GM18526 (cell line): ENCODE results near the gene CORO1C.
A peak's percentile ranks its signal among the peaks of the same experiment; 100 is the strongest.

Source experiments
- POLR2A ChIP-seq: IDR thresholded peaks from 3 replicates; pipeline ENCODE4 v1.6.1; 2011; ENCODE audit not compliant: insufficient read length; ENCODE audit errors: extremely low read depth

CORO1C gene

DNA sequence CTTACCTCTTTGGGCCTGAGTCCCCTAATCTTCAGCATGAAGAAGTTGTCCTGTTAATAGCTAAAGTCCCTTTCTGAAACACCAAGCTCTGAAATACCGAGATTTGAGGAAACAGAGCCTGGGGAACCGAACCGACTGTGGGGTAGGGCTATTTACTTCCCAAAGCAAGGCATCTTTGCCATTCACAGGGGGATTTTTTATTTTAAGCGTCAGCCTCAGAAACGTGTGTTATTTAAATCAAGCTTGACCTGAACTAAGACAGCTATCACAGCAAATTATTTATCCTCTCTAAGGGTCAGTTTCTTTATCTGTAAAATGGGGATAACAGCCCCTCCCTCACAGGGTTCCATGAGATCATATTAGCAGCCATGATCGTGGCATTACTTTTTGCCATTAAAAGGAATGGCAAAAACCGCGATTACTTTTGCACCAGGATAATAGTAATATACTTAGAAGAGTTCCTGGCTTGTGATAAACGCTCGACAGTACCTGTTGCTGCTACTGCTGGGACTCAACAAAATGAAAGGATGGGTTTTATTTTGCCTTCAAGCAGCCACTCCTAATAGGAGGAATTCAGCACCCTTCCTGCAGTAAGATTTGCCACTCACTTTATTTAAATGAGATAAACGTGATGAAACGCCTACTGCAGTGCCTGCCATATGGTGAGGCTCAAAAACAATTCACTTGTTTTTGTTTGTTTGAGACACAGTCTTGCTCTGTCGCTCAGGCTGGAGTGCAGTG, 1.3 kb upstream of the CORO1C start:
- TF ChIP-seq POLR2A: no peak

DNA sequence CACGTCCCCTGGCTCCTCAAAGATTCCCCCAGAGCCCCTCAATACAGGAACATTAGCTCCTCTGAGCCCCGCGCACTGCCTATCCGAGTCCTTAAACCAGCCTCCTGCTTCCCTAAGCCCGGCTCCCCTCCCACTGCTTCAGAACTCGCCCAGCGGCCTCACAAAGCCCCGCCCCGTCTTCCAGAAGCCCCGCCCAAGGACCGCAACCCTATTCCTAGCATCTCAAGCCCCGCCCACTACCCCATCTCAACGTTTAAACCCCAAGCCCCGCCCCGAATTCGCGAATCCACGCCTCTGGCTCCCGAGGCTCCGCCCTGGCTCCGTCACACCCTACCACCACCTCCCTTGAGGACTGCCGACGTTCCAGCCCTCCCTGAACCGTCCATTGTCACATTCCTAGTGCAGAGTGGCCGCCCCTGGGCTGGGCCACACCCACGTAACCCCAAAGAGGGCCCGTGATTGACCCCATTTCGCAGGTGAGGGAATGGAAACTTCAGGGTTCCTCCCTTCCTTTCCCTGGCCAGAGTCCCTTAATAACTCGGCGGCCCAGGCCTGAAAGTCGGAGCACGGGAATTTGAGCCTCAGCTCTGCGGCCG, 646 bp upstream of the CORO1C start:
- peak; percentile 24 for TF ChIP-seq POLR2A

DNA sequence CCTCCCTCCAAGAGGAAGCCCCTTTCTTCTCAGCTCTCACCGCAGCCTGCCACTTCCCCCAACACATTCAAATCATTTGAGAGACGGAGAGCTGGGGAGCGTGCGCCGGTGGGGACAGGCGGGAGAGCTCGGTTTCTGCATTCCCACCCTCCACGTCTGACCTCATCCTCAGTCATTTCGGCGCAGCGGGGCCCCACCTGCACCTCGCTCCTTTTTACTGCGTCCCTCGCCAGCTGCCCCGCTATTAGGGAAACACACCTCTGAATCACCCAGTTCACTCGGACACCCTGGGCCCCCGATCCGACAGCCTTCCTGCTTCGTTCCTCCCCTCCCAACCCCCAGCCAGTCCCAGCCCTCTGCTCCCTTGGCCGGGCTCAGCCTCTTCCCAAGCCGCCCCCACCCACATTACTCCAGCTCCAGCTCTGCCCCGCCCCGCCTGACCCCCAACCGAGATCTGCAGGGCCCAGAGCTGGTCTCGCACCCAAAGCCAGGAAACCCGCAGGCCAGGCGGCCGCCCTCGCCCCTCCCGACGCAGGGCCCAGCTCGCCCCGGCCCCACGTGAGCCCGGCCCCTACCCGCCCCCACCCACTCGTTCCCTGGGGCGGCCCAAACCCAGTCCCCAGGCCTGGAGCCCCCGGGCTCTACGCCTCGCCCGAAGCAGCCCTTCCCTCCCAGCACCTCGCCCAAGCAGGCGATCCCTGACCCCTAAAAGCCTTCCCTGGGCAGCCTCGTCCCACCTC, 783 bp downstream of the CORO1C start:
- TF ChIP-seq POLR2A: peak; percentile 54

DNA sequence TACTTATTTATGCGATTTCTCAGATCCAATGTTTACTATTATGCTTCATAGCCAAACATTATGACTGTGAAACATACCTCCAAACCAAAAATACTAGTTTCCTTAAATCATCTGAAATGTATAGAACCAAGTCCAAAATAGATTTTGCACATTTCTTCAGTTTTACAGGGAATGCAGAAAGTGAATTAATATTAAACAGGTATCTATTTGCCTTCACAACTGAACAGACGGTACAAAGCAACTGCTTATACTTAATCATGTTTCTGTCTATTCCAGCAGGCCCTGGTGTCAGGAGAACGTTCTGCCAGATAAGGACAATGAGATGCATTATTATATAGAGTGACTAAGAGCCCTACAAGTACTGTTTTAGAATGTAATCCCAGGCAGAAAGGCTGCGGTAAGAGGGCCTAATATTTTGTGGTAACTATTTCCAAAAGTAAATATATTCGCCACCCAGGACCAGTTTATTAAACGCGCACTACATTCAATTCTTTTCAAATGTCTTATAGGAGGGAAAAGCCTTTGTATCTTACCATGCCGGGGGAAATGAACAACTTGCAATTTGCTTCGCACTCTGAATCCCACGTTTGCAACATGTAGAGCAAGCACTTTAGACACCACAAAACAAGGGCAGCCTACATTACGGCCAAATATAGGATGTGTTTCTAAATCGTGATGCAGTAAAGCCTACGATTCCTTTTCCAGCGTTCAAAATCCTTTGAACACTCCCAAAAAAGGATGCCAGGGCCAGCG, 1.5 kb downstream of the CORO1C start:
- no peak for TF ChIP-seq POLR2A

DNA sequence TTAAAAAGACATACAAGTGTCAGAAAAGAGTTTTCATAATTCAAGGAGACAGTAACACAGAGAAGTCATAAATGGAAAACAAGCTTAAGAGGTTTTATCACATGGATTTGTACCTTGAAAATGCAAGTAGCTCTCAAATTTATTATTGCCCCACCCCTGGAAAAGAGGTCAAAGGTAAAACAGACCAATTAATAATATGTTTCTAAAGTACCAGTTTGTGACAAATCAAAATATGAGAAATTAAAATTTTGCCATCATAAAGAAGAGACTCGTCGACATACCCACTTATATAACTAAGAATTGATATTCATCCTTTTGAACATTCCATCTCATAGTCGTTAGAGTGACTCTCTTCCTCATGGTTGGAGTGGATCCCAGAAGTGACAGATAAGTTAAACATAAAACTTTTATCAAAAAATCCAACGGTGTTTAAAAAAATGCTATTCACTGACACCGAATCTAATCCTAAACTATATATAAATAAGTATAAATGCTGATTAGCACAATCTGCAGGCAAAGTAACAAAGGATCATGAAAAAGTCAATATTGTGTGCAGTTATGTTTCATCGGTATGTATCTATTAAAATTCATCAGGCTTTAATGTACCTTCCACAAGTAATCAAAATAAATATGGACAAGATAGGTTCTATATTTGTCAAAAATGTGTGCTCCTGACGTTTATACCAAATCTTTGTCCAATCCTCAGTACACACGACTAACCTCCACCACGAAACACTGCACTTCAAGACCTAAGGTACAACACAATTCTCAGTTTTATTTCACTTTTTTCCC, 2.3 kb downstream of the CORO1C start:
- TF ChIP-seq POLR2A: no peak

DNA sequence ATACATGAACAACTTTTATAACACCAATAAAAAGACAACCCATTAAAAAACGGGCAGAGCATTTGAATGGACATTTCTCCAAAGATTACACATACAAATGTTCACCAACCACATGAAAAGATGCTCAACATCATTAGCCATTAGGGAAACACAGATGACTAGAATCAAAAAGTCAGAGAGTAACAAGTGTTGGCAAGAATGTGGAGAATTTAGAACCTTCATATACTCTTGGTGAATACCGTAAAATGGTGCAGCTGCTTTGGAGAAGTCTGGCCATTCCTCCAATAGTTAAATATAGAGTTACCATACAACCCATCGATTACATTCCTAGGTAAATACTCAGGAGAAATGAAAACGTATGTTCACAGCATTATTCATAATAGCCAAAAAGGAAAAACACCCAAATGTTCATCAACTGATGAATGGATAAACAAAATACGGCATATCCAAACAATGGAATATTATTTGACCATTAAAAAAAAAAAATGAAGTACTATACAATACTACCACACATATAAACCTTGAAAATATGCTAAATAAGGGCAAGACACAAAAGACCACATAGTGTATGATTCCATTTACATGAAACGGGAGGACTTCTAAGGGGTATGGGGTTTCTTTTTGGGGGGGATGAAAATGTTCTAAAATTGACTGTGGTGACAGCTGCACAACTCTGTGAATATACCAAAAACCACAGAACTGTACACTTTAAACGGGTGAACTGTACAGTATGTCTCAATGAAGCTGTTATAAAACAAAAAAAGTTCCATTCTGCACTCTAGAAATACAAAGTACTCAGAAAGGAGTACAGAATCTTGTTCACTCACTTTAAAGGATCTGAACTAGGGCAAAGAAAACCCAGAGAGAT, 3.2 kb downstream of the CORO1C start:
- TF ChIP-seq POLR2A: no peak

DNA sequence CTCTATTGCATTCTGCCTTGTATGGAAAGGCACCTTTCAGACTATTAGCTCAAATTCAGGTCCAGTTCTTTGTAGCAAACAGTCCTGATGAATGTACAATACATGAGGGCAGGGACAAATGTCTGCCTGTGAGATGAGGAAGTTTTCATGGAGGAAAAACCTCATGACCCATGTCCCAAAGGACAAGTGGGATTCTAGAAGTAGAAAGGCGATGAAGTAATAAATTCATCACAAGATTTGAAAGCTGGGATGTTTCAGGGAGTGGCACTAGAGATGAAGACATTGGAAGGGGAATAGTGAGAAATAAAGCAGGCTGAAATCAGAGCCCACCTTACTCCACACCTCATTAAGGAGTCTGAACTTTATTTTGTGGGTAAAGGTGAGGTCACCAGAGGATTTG, 4.2 kb downstream of the CORO1C start:
- TF ChIP-seq POLR2A: no peak

DNA sequence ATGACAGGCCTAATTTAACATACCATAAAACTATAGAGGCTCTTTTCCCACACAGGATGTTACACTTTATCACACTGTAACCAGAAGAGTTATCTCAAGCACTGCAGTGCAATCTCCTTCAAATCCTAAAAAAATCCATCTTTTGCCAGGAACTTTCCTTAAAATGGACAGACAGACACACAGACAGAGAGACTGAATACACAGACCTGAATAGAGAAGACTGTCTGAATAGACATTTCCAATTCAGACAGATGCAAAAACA, 6.5 kb downstream of the CORO1C start:
- TF ChIP-seq POLR2A: no peak

DNA sequence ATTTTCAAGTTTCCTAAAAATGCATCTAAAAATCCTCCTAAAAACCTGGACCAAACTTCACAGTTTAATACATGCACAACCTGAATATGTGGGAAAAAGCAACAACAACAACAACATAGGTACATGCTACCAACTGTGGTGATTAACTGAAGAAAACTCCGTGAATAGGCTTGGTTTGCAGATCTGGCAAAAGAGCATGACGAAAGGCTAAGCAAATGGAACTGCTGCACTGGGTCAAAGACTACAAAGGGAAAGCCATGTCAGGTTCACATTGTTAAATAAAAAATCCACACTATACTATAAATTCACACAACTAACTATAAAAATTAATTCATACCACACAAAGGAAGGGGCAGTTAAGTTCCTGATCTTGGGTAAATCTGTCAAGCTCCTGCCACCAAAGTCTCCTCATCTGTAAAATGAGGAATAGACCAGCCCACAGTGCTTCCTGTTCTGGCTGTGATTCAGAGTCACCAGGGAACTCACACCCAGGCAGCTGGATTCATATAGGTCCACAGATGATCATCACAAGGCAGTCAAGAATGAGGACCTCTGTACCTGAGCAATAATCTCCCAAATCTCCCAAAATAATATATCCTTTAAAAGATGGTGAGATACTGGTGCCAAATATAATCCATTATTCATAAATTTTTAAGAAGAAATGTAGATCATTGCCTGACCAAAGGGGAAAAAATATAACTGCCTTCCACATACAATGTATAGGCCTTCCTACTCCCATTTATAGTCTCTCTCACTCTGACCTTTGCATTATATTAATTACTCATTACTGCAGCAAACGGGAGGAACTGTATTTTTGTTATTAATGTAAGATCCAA, 7.0 kb downstream of the CORO1C start:
- no peak for TF ChIP-seq POLR2A

DNA sequence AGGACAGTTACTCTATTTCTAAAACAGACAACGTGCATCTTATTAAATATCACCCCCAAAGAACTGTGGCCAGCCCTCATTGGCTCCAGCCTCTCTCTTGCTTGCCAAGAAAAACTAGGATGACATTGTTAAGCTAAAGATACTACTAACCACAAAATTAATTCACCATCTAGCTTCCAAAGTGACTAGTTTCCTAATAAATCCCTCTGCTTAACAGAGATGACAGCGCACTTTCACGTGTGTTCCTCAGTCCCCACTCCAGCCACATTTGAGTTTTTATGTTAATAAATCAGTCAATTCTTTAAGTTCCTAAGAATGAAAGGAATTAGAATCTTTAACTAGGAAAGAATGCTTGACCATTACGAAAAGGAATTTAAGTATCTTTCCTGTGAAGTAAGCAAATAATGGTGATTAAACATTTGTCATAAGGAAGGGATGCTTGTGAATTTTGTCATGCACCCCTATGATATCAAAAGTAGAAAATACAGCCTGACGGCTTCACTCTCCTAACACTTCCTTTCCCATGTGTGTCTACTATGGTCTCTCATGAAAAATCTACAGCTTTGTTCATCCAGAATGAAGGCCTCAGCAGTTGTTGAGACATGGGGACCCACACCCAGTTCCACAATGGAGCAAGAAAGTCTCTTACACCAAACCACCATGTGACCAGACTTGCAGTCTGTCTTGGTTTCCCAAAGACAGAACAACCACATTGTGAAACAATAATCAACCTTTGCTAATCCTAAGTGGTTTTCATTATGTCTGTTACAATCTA, 8.1 kb downstream of the CORO1C start:
- no peak for TF ChIP-seq POLR2A

DNA sequence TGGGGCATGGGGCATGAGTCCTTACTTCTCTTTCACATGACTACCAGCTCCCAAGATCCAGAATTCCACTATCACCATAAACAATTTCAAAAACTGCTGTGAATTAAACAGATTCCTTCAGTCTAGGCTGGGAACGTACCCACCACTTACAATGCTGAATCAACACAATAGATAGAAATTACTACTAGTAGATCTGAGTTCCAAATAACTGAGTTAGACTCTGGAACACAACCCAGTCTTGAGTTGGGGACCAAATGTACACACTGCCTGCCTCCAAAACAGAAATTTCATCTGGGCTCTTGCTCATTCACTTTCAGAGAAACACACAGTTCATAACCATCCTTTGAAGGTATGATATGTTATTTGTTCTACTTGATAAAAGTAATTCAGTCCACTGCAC, 8.9 kb downstream of the CORO1C start:
- no peak for TF ChIP-seq POLR2A

DNA sequence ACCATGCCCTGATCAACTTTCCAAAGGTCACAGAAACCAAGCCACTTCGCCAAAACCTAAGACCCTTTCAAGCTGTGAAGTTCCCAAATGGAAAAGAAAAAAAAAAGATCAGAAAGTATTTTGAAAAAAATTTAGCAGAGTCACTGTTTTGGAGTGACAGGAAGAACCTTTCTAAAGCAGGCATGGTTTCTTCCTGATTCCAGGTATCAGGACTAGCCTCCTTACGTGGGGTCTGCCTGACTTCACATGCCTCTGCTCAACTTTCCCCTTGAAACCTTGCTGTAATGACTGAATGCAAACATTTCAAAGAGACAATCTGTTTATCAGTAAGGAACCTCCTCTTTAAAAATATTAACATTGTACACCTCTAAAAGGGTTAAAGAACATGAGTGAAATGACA, 9.5 kb downstream of the CORO1C start:
- TF ChIP-seq POLR2A: no peak
